MM.1S (cell line): Measurements from ENCODE around the gene DHX15.

ENCODE experiments used
- DNase-seq: peaks from one replicate; pipeline ENCODE4 v3.0.0-alpha.2; 2015
- H2AFZ ChIP-seq: fragments of 300-600 bp; sonication (generic); 2 replicates; pipeline ENCODE4 v1.6.0; 2016; ENCODE audit warnings: antibody characterized with exemption, low read length
- H3F3A ChIP-seq: fragments of 300-600 bp; sonication (generic); 2 replicates; pipeline ENCODE4 v1.6.1; 2016; ENCODE audit warnings: mild to moderate bottlenecking, antibody characterized with exemption, low read length, moderate library complexity, mixed read lengths; ENCODE audit not compliant: insufficient read depth
- H3K27ac ChIP-seq: fragments of 300-600 bp; sonication (generic); 2 replicates; pipeline ENCODE4 v1.5.1; 2016; ENCODE audit warnings: mild to moderate bottlenecking, low read length
- H3K27me3 ChIP-seq: fragments of 300-600 bp; sonication (generic); replicated peaks from 2 replicates; pipeline ENCODE4 v1.6.0; 2016; ENCODE audit warnings: low read length; ENCODE audit not compliant: insufficient read depth
- H3K36me3 ChIP-seq: fragments of 300-600 bp; sonication (generic); replicated peaks from 2 replicates; pipeline ENCODE4 v1.6.1; 2016; ENCODE audit warnings: mild to moderate bottlenecking, low read length, mixed read lengths; ENCODE audit not compliant: insufficient read depth
- H3K4me1 ChIP-seq: fragments of 300-600 bp; sonication (generic); 2 replicates; pipeline ENCODE4 v1.6.1; 2016; ENCODE audit warnings: low read length, mixed read lengths
- H3K4me2 ChIP-seq: fragments of 300-600 bp; sonication (generic); 2 replicates; pipeline ENCODE4 v1.6.0; 2016; ENCODE audit warnings: low read depth, low read length
- H3K4me3 ChIP-seq: fragments of 300-600 bp; sonication (generic); 2 replicates; pipeline ENCODE4 v1.5.1; 2016; ENCODE audit warnings: low read length, mixed read lengths
- H3K79me2 ChIP-seq: fragments of 300-600 bp; sonication (generic); 2 replicates; pipeline ENCODE4 v1.6.1; 2016; ENCODE audit warnings: mixed run types, low read length, mixed read lengths
- H3K9ac ChIP-seq: fragments of 300-600 bp; sonication (generic); 2 replicates; pipeline ENCODE4 v1.6.1; 2016; ENCODE audit warnings: low read length, mixed read lengths
- H3K9me2 ChIP-seq: fragments of 300-600 bp; sonication (generic); replicated peaks from 2 replicates; pipeline ENCODE4 v1.6.1; 2016; ENCODE audit warnings: mild to moderate bottlenecking, low read length, mixed read lengths; ENCODE audit not compliant: insufficient read depth
- H3K9me3 ChIP-seq: fragments of 300-600 bp; sonication (generic); replicated peaks from 2 replicates; pipeline ENCODE4 v1.6.1; 2016; ENCODE audit warnings: mild to moderate bottlenecking, low read length, mixed read lengths; ENCODE audit not compliant: insufficient read depth
- H4K20me1 ChIP-seq: fragments of 300-600 bp; sonication (generic); 2 replicates; pipeline ENCODE4 v1.6.1; 2016; ENCODE audit warnings: mild to moderate bottlenecking, low read length, moderate library complexity, mixed read lengths; ENCODE audit not compliant: insufficient read depth
- EZH2 ChIP-seq: fragments of 300-600 bp; sonication (generic); optimal IDR thresholded peaks from 2 replicates; pipeline ENCODE3; 2017; ENCODE audit warnings: low read depth, mild to moderate bottlenecking, antibody characterized with exemption, low read length, mixed read lengths
- EZH2phosphoT487 ChIP-seq: fragments of 300-600 bp; sonication (generic); IDR thresholded peaks from 2 replicates; pipeline ENCODE4 v1.6.1; 2018; ENCODE audit warnings: antibody characterized with exemption, low read length
- TF ChIP-seq, protein P1 (sequence below): fragments of 300-600 bp; sonication (generic); IDR thresholded peaks from 2 replicates; pipeline ENCODE4 v1.5.1; 2016; ENCODE audit warnings: antibody characterized with exemption, low read length, mixed read lengths

DHX15 gene

DNA sequence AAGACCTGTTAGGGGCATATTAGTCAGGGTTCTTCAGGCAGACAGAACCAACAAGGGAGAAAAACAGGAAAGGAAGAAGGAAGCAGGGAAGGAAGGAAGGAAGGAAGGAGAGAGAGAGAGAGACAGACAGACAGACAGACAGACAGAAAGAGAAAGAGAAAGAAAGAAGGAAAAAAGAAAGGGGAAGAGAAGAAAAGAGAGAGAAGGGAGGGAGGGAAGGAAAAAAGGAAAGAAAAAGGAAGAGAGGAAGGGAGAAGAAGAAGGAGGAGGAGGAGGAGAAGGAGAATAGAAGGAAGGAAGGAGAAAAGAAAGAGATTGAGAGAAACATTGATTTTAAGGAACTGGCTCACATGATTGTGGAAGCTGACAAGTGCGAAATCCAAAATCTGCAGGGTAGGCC lies 89.0 kb downstream of the DHX15 start:
- no peak for DNase-seq
- Histone ChIP-seq H3K27me3 (no peaks in the 10 kb centered on the region), H3K4me2 (no peak overlapping the region), H4K20me1 (no peaks in the 10 kb centered on the region), H3F3A (no peaks in the 10 kb centered on the region), H3K36me3 (no peaks in the 10 kb centered on the region), H2AFZ (no peak overlapping the region), H3K9ac (no peak overlapping the region), H3K79me2 (no peaks in the 10 kb centered on the region), H3K27ac (no peak overlapping the region), H3K4me1 (no peaks in the 10 kb centered on the region), H3K9me2 (no peaks in the 10 kb centered on the region), H3K4me3 (no peak overlapping the region), H3K9me3 (no peaks in the 10 kb centered on the region)
- TF ChIP-seq EZH2 (no peak), EZH2phosphoT487 (no peak)
- TF ChIP-seq, protein P1, sequence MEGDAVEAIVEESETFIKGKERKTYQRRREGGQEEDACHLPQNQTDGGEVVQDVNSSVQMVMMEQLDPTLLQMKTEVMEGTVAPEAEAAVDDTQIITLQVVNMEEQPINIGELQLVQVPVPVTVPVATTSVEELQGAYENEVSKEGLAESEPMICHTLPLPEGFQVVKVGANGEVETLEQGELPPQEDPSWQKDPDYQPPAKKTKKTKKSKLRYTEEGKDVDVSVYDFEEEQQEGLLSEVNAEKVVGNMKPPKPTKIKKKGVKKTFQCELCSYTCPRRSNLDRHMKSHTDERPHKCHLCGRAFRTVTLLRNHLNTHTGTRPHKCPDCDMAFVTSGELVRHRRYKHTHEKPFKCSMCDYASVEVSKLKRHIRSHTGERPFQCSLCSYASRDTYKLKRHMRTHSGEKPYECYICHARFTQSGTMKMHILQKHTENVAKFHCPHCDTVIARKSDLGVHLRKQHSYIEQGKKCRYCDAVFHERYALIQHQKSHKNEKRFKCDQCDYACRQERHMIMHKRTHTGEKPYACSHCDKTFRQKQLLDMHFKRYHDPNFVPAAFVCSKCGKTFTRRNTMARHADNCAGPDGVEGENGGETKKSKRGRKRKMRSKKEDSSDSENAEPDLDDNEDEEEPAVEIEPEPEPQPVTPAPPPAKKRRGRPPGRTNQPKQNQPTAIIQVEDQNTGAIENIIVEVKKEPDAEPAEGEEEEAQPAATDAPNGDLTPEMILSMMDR = no peak

DNA sequence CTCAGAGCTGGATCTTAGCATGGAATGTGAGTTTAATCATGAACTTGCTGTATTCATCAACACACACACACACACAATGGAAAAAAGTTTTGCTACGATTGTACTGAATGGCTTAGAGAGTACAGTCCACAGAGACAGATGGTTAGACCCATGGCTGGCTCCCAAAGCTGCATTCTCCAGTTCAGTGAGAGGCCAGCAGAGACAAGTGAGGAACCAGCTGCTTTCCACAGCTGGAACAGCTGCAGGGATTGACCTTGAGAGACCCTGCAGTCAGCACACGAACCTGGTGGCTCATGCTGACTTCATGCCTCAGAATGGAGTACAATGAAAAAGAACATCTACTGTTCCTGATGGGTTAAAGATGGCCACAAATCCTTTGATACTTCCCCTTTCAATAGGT lies 94.5 kb downstream of the DHX15 start:
- no peaks in the 10 kb centered on the region for H3K36me3 ChIP-seq
- no peak overlapping the region for H3K9ac ChIP-seq
- TF ChIP-seq, protein P1 = no peak
- TF ChIP-seq EZH2 (no peak), EZH2phosphoT487 (no peak)
- no peak overlapping the region for H2AFZ ChIP-seq
- no peak overlapping the region for H3K27ac ChIP-seq
- H4K20me1 ChIP-seq = no peaks in the 10 kb centered on the region
- H3K9me2 ChIP-seq = no peaks in the 10 kb centered on the region
- no peaks in the 10 kb centered on the region for H3K27me3 ChIP-seq
- H3F3A ChIP-seq = no peaks in the 10 kb centered on the region
- no peaks in the 10 kb centered on the region for H3K79me2 ChIP-seq
- H3K4me3 ChIP-seq = no peak overlapping the region
- no peaks in the 10 kb centered on the region for H3K4me1 ChIP-seq
- DNase-seq = no peak
- H3K4me2 ChIP-seq = no peak overlapping the region
- H3K9me3 ChIP-seq = no peaks in the 10 kb centered on the region

DNA sequence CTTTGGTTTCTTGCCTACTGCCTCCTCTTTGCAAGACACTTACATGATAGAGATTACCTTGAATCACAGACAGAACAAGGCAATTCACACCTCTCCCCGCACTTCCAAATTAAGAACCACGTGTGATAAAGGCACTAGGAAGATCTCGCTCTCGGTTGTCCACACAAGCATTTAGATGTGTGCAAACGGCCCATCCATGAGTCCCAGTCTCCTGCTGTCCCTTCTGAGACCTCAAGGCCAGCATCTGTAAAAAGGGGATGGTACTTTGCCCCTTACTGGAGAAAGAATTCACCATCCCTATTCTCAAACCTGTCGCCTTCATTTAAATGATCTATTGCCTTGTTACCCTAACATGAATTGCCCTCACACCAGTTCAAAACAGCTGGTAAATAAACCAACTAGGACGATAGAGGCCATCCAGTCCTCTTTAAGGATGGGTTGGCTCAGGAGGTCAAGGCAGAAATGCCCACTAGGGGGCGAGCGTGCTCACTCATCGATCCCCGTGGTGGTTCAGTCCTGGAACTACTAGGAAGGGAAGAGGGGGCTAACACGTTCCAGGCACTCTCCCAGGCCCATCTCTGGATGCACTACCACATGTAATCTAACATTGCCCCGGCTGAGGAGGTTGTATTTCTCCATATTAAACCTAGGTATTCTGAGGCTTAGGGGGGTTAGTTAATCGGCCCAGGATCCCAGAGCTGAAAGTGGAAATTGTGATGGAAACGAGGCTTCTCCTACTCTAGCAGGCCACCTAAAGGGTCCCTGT lies 95.8 kb downstream of the DHX15 start:
- Histone ChIP-seq H3K27me3 (no peaks in the 10 kb centered on the region), H3K79me2 (no peaks in the 10 kb centered on the region), H4K20me1 (no peaks in the 10 kb centered on the region), H3K36me3 (no peaks in the 10 kb centered on the region), H2AFZ (peak overlapping the region; percentile 50; the same call in 1 of the 2 replicates), H3K4me3 (no peak overlapping the region), H3K27ac (no peak overlapping the region), H3K4me1 (no peaks in the 10 kb centered on the region), H3K9ac (no peak overlapping the region), H3K9me3 (no peaks in the 10 kb centered on the region), H3F3A (no peaks in the 10 kb centered on the region), H3K4me2 (peak overlapping the region; percentile 47), H3K9me2 (no peaks in the 10 kb centered on the region)
- peak; percentile 70 for DNase-seq
- TF ChIP-seq, protein P1 = peak; percentile 96
- no peak for TF ChIP-seq EZH2phosphoT487
- TF ChIP-seq EZH2 = no peak
